ENCODE results near the gene RBPJL. TPM values are rescaled to one million over a fixed set of nuclear protein-coding genes. Genes with fewer than 3 reads are reported as not detected.

The RBPJL gene
- total and polyA plus RNA-seq, 2 of the 13 experiments (the other 11 are each of a cell fraction or from before 2014, with no cell fraction given) = not detected

- TF ChIP-seq ZNF7 (CRISPR knock-in tag; IDR thresholded peaks at IDR 0.05) (no peak), E2F5 (CRISPR knock-in tag; conservative IDR thresholded peaks at IDR 0.05) (no peak), ZNF547 (CRISPR knock-in tag; IDR thresholded peaks at IDR 0.05) (no peak; the same call in 1 of the 2 replicates), NFE2L1 (CRISPR knock-in tag; IDR thresholded peaks at IDR 0.05; ENCODE audit: borderline replicate concordance) (no peak), ZNF674 (CRISPR knock-in tag; IDR thresholded peaks at IDR 0.05; ENCODE audit: low read depth) (no peak), CBFB (CRISPR knock-in tag; IDR thresholded peaks at IDR 0.05) (no peak), ETS1 (CRISPR knock-in tag; IDR thresholded peaks at IDR 0.05) (no peak), ZUFSP (CRISPR knock-in tag; IDR thresholded peaks at IDR 0.05; ENCODE audit: borderline replicate concordance) (no peak), HNRNPL (IDR thresholded peaks at IDR 0.05; ENCODE audit: low read depth, low read length) (no peak)
- TF ChIP-seq, protein P1, sequence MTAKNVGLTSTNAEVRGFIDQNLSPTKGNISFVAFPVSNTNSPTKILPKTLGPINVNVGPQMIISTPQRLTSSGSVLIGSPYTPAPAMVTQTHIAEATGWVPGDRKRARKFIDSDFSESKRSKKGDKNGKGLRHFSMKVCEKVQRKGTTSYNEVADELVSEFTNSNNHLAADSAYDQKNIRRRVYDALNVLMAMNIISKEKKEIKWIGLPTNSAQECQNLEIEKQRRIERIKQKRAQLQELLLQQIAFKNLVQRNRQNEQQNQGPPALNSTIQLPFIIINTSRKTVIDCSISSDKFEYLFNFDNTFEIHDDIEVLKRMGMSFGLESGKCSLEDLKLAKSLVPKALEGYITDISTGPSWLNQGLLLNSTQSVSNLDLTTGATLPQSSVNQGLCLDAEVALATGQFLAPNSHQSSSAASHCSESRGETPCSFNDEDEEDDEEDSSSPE (CRISPR knock-in tag; IDR thresholded peaks at IDR 0.05) = peak; percentile 32; the same call in 1 of the 2 replicates
- TF ChIP-seq, protein P2, sequence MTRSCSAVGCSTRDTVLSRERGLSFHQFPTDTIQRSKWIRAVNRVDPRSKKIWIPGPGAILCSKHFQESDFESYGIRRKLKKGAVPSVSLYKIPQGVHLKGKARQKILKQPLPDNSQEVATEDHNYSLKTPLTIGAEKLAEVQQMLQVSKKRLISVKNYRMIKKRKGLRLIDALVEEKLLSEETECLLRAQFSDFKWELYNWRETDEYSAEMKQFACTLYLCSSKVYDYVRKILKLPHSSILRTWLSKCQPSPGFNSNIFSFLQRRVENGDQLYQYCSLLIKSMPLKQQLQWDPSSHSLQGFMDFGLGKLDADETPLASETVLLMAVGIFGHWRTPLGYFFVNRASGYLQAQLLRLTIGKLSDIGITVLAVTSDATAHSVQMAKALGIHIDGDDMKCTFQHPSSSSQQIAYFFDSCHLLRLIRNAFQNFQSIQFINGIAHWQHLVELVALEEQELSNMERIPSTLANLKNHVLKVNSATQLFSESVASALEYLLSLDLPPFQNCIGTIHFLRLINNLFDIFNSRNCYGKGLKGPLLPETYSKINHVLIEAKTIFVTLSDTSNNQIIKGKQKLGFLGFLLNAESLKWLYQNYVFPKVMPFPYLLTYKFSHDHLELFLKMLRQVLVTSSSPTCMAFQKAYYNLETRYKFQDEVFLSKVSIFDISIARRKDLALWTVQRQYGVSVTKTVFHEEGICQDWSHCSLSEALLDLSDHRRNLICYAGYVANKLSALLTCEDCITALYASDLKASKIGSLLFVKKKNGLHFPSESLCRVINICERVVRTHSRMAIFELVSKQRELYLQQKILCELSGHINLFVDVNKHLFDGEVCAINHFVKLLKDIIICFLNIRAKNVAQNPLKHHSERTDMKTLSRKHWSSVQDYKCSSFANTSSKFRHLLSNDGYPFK (CRISPR knock-in tag; IDR thresholded peaks at IDR 0.05; ENCODE audit: borderline replicate concordance) = no peak
- TF ChIP-seq, protein P3, sequence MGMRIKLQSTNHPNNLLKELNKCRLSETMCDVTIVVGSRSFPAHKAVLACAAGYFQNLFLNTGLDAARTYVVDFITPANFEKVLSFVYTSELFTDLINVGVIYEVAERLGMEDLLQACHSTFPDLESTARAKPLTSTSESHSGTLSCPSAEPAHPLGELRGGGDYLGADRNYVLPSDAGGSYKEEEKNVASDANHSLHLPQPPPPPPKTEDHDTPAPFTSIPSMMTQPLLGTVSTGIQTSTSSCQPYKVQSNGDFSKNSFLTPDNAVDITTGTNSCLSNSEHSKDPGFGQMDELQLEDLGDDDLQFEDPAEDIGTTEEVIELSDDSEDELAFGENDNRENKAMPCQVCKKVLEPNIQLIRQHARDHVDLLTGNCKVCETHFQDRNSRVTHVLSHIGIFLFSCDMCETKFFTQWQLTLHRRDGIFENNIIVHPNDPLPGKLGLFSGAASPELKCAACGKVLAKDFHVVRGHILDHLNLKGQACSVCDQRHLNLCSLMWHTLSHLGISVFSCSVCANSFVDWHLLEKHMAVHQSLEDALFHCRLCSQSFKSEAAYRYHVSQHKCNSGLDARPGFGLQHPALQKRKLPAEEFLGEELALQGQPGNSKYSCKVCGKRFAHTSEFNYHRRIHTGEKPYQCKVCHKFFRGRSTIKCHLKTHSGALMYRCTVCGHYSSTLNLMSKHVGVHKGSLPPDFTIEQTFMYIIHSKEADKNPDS (CRISPR knock-in tag; IDR thresholded peaks at IDR 0.05) = no peak
Measured at GRCh38 chr20:45359406-45360148, 52.9 kb downstream of the RBPJL start (continued).

Data from HepG2 (cell line).